ENCODE results near the gene APOBEC3C. TPM values are rescaled to one million over a fixed set of nuclear protein-coding genes. Genes with fewer than 3 reads are reported as not detected.
"Not testable (repeated sequence)": the region's sequence is repeated elsewhere in the genome, so short reads cannot be mapped to it uniquely, and the experiment has no call there.

APOBEC3C gene
- 25.1 TPM for total RNA-seq

DNA sequence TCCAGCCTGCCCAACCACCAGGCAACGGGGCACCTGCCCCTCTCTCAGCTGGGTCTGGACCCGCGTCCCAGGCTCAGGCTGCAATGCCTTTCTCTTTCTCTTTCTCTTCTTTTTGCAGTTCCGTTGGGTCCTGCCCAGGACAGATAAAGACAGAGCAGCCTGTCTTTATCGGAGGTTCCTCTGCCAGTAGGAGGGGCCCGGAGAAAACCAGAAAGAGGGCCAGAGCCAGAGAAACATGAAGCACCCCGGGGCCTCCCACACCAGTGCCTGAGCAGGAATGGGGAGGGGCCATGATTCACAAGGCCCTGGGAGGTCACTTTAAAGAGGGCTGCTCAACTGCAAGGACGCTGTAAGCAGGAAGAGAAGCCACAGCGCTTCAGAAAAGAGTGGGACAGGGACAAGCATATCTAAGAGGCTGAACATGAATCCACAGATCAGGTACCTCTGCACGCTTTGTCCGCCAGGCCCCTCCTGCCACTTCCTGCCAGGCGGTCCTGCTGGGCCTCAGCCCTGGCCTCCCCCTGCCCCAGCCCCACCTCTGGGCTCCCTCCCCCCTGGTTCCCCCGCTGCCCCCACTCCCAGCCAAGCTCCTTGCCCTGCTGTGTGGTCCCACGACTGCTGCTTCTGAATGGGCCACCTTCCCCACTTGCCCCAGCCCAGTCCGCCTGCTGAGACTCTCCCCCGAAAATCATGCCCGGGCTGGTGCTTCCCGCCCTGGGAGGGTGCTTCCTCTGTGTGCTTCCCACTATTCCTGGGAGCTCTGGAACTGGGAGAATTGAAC, at the start of gene APOBEC3C:
TSS of gene APOBEC3C (plus strand) at position 316 of the 781 bp plus-strand sequence. CDS start at position 422, 106 bp downstream.
- DNase-seq (ENCODE audit: low spot score) (peak; percentile 86), ATAC-seq (peak; percentile 97)
- intact Hi-C loops (cut with DNase I): loop anchor here (10.0 kb wide), 1 partner anchor 149 kb away; no protein-coding TSS in a partner anchor

DNA sequence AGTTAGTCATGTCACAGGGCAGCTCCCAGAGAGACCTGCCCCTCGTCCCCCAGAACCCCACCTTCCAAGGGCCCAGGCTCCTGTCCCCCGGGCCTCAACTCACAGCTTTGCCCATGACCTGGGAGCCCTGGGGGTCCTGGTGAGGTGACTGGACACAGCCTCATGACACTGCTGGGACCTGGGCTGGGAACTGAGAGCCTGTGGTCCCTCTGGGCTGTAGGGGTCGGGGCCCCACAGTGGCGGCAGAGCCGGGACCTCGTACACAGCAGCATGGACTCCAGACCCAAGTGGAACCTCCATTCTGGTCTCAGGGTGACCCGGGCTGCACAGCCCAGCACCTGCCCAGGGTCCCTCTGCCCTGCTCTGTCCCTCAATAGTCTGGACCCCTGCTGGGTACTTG, 49.8 kb upstream of the APOBEC3C start:
- intact Hi-C loops (cut with DNase I): no loop called here
- DNase-seq (ENCODE audit: low spot score): no peak
- ATAC-seq: no peak

DNA sequence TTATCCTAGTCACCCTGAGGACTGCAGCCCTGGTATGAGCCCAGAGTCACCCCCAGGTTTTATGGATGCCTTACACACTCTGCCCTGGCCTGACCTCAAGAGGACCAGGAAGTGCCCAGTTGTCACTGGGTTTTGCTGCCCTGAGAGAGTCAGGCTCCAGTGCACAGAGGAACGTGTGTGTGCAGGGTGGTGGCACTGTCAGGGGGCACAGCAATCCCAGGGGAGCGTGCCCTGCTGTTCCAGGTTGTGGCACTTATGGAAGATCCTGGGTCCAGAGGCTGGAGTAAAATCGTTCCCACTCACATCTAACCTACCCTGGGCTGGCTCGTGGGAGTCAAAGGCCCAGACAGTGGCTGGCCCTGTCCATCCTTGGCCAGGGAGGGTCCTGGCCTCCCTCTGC, 49.1 kb upstream of the APOBEC3C start:
- ATAC-seq: no peak
- intact Hi-C loops (cut with DNase I): no loop called here

DNA sequence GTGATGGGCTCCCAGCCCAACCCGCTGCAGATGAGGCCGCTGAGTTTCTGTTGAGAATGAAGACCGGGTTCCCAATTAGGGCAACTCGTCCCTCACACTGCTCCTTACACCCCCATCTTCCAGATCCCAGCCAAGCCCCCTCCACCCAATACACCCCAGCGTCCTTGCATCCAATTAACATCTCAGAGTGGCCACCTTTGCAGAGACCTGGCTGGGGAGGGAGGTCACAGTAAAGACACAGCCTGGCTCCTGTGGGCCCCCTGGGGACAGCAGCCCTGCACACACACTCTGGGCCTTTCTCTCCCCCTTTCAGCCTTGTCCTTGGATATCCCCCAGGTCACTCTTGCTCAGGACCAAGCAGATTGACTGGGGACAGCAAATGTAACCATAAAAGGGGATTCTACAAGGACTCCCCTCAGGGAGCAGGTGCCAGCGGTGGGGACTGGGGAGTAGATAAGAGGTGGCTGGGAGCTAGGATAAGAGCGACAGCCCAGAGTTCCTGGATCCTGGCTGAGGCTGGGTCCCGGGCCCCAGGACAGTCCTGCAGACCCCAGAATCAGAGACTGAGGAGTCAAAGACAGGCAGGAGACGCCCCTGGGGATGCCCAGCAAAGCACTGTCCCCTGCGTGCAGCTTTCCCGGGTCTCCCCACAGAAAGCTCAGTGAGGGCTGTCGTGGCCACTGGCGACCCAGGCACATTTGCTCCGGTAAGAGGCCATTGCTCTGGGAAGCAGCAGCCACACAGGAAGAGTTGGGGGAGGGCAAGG, 48.3 kb upstream of the APOBEC3C start:
- intact Hi-C loops (cut with DNase I): no loop called here
- DNase-seq (ENCODE audit: low spot score) (no peak), ATAC-seq (no peak)

More for the DNA sequence above, 49.1 kb upstream of the APOBEC3C start:
- DNase-seq (ENCODE audit: low spot score): no peak

DNA sequence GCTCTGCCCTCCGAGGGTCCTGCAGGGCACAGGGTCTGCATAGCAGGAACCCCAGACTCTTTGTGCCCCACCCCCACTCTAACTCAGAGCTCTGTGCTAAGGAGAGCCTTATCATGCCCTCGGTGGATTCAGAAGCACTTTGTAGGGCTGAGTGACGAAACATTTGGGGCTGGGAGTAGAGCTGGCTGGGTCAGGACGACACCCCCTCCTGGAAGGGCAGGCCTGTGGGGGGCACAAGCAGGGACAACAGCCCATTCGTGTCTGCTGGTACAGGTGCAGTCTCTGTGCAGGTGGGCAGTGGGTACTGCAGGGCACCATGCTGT, 47.7 kb upstream of the APOBEC3C start:
- intact Hi-C loops (cut with DNase I): no loop called here
- DNase-seq (ENCODE audit: low spot score): no peak
- ATAC-seq: no peak

DNA sequence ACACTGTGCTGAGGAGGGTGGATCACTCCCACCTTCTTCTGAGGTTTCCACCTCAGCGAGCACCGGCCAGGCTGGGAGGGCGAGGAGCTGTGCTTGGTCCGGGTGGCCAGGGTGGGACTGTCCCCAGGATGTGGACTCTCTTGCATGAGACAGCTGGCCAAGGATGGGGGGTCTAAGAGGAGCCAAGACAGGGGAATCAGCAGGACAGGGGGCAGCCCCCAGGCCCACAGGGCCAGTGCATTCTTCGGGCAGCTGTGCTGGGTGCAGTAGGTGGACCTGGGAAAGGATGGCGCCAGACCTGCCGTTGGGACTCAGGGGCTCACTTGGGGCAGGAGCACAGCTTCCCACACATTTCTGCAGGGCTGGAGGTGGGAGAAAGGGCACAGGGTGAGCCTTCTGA, 47.1 kb upstream of the APOBEC3C start:
- no peak for ATAC-seq
- intact Hi-C loops (cut with DNase I): no loop called here
- DNase-seq (ENCODE audit: low spot score): no peak

DNA sequence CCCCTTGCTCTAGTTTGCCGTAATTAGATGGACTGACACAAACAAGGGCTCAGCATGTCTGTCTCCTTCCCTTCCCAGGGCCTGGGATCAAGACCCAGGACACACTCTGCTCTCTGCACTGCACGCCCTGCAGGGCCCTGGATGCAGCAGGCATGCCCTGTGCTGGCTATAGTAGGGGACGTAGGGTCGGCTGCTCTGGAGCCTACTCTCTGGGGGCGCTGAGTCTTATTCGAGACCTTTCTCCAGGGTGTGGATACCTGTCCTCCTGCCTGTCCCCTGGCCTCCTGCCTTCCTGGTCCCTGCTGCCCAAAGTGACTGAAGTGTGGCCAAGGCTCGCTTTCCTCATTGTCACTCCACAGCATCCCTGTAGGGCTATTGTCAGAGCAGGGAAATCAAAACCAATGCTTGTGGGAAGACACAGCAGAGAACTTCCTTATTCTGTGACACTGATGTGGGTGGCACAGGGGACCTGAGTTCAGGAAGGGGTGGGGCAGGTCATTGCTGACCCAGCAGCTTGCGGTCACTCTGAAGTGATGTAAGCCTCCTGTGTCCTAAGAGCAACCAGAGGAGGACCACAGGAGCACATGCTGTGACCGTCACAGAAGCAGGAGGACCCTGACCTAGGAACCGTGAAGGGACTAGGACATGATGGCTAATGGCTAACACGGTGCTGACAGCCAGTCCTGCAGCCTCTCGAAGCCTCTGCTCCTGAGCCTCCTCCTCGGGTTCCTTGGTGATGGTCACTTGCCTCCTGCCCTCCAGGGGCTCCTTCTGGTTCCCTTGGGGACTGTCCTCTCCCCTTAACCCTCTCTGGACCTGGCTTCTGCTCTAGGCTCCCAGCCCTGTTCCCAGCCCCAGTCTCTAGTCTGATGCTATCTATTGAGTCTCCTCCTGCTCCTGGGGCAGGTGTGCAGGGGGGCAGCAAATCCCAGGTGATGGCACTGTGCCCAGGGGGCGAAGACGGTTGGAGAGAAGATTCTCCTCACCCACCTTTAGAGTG, 46.3 kb upstream of the APOBEC3C start:
- intact Hi-C loops (cut with DNase I): no loop called here
- ATAC-seq (peak; percentile 76), DNase-seq (ENCODE audit: low spot score) (no peak)

DNA sequence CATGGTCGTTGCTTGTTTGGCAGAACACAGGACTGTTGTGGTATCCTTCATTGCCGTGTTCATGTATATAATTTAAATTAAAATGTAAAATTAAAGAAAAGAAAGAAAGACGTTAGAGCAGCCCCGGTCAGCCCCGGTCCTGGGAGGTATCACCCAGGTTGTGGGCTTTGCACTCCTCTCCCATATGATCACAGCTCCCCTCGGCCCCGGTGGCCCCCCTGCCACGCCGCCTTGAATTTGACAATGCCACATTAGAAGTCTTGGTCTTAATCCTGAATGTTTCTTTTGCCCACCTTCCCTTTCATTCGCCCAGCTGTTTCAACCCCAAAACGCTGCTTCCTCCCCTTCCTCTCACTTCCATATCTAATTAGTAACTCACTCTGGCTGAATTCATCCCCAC, 45.3 kb upstream of the APOBEC3C start:
- no peak for ATAC-seq
- no peak for DNase-seq (ENCODE audit: low spot score)
- intact Hi-C loops (cut with DNase I): no loop called here

DNA sequence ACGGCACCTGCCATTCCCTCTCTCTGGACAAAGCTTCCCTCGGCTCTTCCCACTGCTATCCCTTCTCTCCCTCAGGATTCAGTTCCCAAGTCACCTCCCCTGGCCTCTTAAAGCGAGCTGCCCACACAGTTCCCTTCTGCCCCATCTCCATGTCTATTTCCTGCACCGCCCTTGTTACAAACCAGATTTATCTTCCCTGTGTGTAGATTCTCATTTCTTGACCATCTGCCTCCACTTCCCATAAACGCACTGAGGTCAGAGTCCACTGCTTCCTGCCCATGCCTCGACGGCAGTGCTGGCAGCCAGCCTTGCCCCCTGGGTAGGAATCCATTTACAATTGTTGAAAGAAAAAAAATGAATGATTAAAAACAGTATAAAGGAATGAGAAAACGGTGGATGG, 43.5 kb upstream of the APOBEC3C start:
- no peak for DNase-seq (ENCODE audit: low spot score)
- ATAC-seq: no peak
- intact Hi-C loops (cut with DNase I): no loop called here

DNA sequence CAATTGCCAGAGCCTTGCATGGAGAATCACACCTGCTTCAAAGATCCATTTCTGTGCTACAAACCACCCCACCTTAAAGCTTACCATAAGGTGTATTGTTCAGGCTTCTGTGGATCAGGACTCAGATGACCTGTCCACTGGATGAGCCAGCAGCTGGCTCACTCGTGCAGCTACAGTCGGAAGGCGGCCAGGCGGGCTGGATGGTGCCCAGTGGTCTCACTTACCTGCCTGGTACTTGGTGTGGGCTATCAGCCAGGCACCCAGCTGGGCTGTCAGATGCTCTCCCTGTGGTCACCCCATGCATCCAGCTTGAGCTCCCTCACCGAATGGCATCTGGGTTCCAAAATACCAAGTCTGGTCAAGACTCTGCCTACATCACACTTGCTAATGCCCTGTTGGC, 42.9 kb upstream of the APOBEC3C start:
- intact Hi-C loops (cut with DNase I): no loop called here
- no peak for DNase-seq (ENCODE audit: low spot score)
- no peak for ATAC-seq

DNA sequence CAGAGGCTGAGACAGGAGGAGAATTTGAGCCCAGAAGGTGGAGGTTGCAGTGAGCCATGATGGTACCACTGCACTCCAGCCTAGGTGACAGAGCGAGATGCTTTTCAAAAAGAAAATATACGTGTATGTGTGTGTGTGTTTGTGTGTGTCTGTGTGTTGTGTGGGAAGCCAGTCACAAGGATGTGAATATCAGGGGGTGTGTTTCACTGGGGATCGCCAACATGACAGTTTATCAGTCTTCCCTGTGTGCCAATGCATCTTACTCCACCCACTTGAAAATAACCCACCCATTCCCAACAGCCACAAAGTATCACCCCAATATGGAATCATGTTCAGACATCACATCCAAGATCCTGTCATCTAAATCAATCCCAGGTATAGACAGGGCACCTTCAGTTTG, 42.3 kb upstream of the APOBEC3C start:
- DNase-seq (ENCODE audit: low spot score) (no peak), ATAC-seq (no peak)
- intact Hi-C loops (cut with DNase I): no loop called here

DNA sequence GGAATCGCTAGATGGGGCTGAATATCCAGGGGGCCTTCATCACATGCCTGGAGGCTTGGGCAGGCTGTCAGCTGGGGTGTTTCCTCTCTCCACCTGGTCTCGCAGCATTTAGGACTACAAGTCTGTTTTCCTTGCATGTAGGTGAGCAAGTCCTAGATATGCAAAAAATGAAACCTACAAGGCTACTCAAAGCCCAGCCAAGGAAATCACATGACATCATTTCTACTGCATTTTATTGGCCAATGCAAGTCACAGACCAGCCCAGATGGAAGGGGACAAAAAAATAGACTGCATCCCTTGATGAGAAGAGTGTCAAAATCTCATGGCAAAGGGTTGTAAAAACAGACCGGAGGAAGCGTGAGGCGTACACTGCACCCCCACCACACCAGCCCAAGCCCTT, 41.5 kb upstream of the APOBEC3C start:
- intact Hi-C loops (cut with DNase I): no loop called here
- no peak for ATAC-seq
- no peak for DNase-seq (ENCODE audit: low spot score)

DNA sequence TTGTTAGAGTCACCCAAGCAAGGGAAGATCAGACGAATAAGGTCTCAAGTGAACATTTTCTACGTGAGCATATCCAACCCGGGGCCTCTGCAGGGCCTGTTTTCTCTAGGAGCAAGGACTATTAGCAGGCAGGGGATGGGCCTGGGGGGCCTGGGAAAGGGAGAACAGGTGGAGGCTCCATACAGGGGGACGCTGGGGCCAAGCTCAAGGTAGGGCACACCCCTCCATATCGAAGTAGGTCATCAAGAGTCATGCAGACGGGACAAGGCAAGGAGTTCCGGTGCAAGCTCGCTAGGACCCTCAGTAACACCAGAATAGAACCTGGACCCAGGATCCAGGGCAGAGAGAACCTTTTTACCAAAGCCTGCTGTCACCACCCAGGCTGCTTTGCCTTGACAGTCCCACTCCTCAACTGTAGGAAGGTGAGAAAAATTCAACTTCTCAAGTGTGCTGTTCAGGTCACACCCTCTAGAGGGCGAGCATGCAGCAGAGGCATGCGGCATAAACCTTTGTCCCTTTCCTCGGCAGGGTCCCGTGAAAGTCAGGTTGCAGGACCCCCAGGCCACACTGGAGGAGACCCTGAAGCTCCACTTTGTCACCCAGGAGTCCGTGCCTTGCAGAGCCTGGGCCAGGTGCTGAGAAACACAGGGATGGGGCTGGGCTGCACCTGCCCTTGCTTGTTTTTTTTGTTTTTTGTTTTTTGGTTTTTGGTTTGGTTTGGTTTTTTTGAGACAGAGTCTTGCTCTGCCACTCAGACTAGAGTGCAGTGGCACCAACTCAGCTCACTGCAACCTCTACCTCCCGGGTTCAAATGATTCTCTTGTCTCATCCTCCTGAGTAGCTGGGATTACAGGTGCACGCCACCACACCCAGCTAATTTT, 40.5 kb upstream of the APOBEC3C start:
- ATAC-seq (peak; percentile 76), DNase-seq (ENCODE audit: low spot score) (no peak)
- intact Hi-C loops (cut with DNase I): no loop called here

DNA sequence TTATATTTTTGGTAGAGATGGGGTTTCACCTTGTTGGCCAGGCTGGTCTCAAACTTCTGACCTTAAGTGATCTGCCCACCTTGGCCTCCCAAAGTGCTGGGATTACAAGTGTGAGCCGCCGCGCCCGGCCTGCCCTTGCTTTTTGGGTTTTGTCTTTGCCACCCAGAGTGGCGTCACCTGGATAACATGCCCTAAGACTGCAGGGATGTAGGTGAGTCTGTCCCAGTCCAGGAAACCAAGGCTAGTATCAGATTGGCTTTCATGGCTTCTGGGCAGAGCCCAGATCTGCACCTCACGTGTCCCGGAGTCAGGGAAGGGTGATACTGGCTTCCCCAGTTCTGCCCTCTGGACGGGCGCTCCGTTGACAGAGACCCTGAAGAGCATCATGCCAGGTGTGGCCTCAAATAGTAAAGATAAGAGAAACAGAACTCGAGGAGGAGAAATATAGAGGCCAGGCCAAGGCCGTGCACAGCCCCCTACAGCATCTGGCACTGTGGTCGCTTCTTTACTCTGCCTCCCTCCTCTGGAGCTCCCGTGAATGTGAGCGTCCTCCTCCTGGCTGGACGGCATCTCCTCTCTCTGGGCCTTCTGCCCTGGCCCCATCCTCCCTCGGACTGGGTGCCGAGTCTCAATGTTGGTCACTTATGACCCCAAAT, 39.8 kb upstream of the APOBEC3C start:
- DNase-seq (ENCODE audit: low spot score) (no peak), ATAC-seq (no peak)
- intact Hi-C loops (cut with DNase I): no loop called here

DNA sequence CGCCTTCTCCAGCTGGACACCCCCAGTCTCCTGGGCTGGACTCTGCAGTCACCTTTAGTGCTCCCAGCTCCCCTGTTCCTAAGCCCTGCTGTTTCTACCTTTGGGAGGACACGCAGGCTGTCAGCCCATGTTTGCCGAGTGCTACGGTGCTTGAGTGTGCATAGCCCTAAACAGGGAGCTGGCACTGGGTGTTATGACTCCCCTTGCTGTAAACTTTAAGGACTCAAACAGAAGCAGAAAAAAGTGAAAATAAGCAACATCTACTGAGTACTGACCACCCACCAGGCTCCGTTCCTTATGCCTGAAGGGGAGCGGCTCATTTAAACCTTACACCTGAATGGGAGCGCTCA, 39.3 kb upstream of the APOBEC3C start:
- intact Hi-C loops (cut with DNase I): no loop called here
- DNase-seq (ENCODE audit: low spot score) (no peak), ATAC-seq (no peak)

DNA sequence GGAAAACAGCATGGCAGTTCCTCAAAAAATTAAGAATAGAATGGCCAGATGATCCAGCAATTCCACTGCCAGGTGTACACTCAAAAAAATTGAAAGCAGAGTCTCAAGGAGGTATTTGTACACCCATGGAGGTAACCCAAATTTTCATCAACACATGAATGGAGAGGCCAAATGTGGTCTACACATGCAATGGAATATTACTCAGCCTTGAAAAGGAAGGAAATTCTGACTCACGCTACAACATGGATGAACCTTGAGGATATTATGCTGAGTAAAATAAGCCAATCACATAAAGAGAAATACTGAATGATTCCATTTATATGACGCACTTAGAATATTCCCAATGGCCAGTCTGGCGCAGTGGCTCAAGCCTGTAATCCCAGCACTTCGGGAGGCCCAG, 36.8 kb upstream of the APOBEC3C start:
- DNase-seq (ENCODE audit: low spot score); intact Hi-C loops (cut with DNase I); ATAC-seq: not testable (repeated sequence)

DNA sequence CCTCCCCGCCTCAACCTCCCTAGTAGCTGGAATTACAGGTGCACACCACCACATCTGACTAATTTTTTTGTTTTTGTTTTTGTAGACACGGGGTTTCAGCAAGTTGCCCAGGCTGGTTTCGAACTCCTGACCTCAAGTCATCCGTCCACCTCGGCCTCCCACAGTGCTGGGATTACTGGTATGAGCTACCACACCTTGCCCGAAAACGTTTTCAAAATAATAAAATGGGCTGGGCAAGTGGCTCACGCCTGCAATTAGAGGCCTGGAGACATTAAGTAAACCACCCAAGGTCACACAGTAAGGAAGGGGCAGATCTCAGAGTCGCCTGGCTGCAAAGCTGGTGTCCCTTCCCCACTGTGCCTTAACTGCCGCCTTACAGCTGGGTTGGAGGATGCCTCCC, 33.5 kb upstream of the APOBEC3C start:
- DNase-seq (ENCODE audit: low spot score); intact Hi-C loops (cut with DNase I); ATAC-seq: not testable (repeated sequence)

Measured in sciatic nerve (tissue), 2 donors.